Measurements from ENCODE around the gene C11orf98.

DNA sequence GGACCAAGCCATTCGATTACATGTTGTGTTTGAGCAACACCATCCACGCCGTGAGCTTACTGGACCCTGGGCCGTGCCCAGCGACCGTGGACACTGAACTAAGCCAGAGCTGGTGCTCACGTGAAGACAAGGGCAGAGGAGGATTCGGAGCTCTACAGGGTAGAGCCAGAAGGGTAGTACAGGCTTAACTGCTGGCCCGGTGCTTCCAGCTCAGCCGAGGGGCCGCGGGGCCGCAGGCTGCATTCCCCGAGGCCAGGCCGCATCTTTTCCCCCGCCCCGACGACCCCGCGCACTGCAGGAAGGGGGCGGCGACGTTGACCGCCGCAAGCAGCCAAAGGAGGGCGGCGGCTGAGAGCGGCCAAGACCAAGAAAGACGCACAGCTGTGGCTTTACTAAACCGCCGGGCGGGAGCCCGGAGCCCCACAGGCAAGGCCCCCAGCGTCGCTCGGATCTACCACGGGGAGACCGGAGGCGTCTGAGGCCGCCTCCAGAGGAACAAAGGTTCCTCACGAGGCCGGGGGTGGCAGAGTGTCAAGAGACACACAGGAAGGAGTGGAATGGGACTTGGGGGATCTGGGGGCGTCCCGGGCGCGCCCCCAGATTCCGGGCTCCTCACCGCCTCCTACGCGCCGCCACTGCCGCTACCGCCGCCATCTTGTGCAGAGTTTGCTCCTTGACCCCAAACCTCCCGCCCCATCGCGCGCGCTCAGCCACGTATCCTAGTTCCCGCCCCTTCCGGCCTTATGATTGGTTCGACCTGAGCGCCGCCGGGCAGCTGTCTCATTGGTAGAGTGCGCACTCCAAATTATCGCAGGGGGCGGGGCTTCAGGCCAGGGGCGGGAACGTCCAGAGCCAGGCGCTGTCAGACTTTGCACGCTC lies 18.8 kb downstream of the C11orf98 start, which contains the start of gene GANAB:
- TF ChIP-seq CTCF (IDR thresholded peaks at IDR 0.05): peak in 1 of 6 experiments; percentile 3
- peak; percentile 77 to 88 for TF ChIP-seq POLR2A (IDR thresholded peaks at IDR 0.05)

Data from adrenal gland (tissue), 5 donors.